Measurements from ENCODE around the gene ACVR1. TPM values are rescaled to one million over a fixed set of nuclear protein-coding genes. Genes with fewer than 3 reads are reported as not detected.

ACVR1 gene
- total RNA-seq, 1 experiment from 2014 or later: 27.6 TPM

- BruUV-seq (replicated peaks): no TSS peak
- Histone ChIP-seq H3K4me3 (ENCODE audit: low read depth in 2 of 2, low read length in 2 of 2) (no peak overlapping the region), H3K9me3 (ENCODE audit: control insufficient read depth, insufficient read depth, low read depth, low read length) (no peaks in the 10 kb centered on the region), H3K36me3 (ENCODE audit: control insufficient read depth, insufficient read depth, low read length) (peaks cover 12% of the 10 kb centered on the region), H3K27ac (ENCODE audit: low read length) (no peak overlapping the region), H3K27me3 (ENCODE audit: control insufficient read depth, insufficient read depth, low read length) (no peaks in the 10 kb centered on the region), H3K4me1 (ENCODE audit: control insufficient read depth, insufficient read depth, low read length) (no peaks in the 10 kb centered on the region)
- TF ChIP-seq TCF7L2 (IDR thresholded peaks at IDR 0.05; ENCODE audit: low read depth, low read length) (no peak), SIN3A (IDR thresholded peaks at IDR 0.05; ENCODE audit: borderline replicate concordance, insufficient read depth, low read depth, low read length) (no peak), POLR2AphosphoS5 (IDR thresholded peaks at IDR 0.05; ENCODE audit: low read depth, low read length) (no peak), CTCF (IDR thresholded peaks at IDR 0.05) (no peak), REST (IDR thresholded peaks at IDR 0.05; ENCODE audit: insufficient read depth in 1 of 2, low read depth in 2 of 2, low read length in 1 of 2) (no peak)
- in situ Hi-C loops (cut with HindIII; ENCODE audit: low pct_unique_long_range_greater_than_20kb, low sequenced_read_pairs): no loop called here
- POLR2A ChIA-PET: no interaction called here
- intact Hi-C loops (cut with micrococcal nuclease; ENCODE audit: unreplicated experiment): loop anchor here (5.0 kb wide), 1 partner anchor 278 kb away; no protein-coding TSS in a partner anchor
- CTCF ChIA-PET: no interaction called here
- ATAC-seq (no peak), DNase-seq (ENCODE audit: low read depth, low spot score) (no peak)
Measured at GRCh38 chr2:157769856-157770255, 106.3 kb downstream of the ACVR1 start.

GRCh38 chr2:157764386-157764785, 111.7 kb downstream of the ACVR1 start:
- CTCF ChIA-PET: no interaction called here
- Histone ChIP-seq H3K36me3 (ENCODE audit: control insufficient read depth, insufficient read depth, low read length) (peaks cover 5% of the 10 kb centered on the region), H3K27me3 (ENCODE audit: control insufficient read depth, insufficient read depth, low read length) (no peaks in the 10 kb centered on the region), H3K4me3 (ENCODE audit: low read depth in 2 of 2, low read length in 2 of 2) (no peak overlapping the region), H3K9me3 (ENCODE audit: control insufficient read depth, insufficient read depth, low read depth, low read length) (no peaks in the 10 kb centered on the region), H3K4me1 (ENCODE audit: control insufficient read depth, insufficient read depth, low read length) (no peaks in the 10 kb centered on the region), H3K27ac (ENCODE audit: low read length) (no peak overlapping the region)
- TF ChIP-seq TCF7L2 (IDR thresholded peaks at IDR 0.05; ENCODE audit: low read depth, low read length): no peak
- TF ChIP-seq REST (IDR thresholded peaks at IDR 0.05; ENCODE audit: insufficient read depth in 1 of 2, low read depth in 2 of 2, low read length in 1 of 2): no peak
- no peak for TF ChIP-seq POLR2AphosphoS5 (IDR thresholded peaks at IDR 0.05; ENCODE audit: low read depth, low read length)
- TF ChIP-seq CTCF (IDR thresholded peaks at IDR 0.05): no peak
- no peak for TF ChIP-seq SIN3A (IDR thresholded peaks at IDR 0.05; ENCODE audit: borderline replicate concordance, insufficient read depth, low read depth, low read length)
- POLR2A ChIA-PET: no interaction called here
- intact Hi-C loops (cut with micrococcal nuclease; ENCODE audit: unreplicated experiment): no loop called here
- no peak for ATAC-seq
- BruUV-seq (replicated peaks): no TSS peak
- DNase-seq (ENCODE audit: low read depth, low spot score): no peak
- in situ Hi-C loops (cut with HindIII; ENCODE audit: low pct_unique_long_range_greater_than_20kb, low sequenced_read_pairs): no loop called here

Data from Panc1 (cell line).